ENCODE data around the gene MAPRE2.

DNA sequence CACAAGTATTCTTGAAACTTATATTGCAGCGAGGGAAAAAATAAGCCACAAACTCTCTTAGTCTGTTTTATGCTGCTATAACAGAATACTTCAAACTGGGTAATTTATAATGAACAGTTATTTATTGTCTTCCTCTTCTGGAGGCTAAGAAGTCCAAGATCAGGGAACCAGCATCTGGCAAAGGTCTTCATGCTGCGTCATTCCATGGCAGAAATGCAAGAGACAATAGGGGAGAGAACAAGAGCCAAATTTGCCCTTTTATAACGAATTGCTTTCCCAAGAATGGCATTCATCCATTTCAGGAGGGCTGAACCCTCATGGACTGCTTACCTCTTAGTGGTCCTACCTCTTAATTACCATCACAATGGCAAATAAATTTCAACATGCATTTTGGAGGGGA lies 46.5 kb downstream of the MAPRE2 start:
- no peak for TF ChIP-seq POLR2A (IDR thresholded peaks at IDR 0.05)
- TF ChIP-seq, protein P1, sequence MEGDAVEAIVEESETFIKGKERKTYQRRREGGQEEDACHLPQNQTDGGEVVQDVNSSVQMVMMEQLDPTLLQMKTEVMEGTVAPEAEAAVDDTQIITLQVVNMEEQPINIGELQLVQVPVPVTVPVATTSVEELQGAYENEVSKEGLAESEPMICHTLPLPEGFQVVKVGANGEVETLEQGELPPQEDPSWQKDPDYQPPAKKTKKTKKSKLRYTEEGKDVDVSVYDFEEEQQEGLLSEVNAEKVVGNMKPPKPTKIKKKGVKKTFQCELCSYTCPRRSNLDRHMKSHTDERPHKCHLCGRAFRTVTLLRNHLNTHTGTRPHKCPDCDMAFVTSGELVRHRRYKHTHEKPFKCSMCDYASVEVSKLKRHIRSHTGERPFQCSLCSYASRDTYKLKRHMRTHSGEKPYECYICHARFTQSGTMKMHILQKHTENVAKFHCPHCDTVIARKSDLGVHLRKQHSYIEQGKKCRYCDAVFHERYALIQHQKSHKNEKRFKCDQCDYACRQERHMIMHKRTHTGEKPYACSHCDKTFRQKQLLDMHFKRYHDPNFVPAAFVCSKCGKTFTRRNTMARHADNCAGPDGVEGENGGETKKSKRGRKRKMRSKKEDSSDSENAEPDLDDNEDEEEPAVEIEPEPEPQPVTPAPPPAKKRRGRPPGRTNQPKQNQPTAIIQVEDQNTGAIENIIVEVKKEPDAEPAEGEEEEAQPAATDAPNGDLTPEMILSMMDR (IDR thresholded peaks at IDR 0.05), result no peak

All from adrenal gland (tissue), 5 donors.